ENCODE data around the gene DCUN1D2. TPM values are rescaled to one million over a fixed set of nuclear protein-coding genes. Genes with fewer than 3 reads are reported as not detected.
"Not testable (repeated sequence)": the region's sequence is repeated elsewhere in the genome, so short reads cannot be mapped to it uniquely, and the experiment has no call there.

DCUN1D2 gene
- total RNA-seq, 1 donor: 8.3 TPM

DNA sequence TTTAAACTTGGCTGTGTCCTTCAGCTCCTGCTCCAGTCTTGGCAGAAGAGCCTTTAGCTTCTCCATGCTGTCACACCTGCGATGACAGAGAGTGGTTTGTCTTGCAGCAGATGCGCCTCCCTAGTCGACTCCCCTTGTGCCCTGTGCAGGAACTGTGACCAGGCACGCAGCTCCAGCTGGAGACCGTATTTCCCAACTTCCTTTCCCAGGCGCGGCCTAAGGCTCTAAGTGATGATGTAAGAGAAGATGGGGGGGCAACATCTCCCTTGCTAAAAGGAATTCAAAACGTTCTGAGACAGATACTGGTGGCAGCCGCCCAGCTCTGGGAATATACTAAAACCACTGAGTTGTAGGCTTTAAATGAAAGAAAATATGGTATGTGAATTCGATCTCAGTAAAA, 16.3 kb downstream of the DCUN1D2 start:
- TF ChIP-seq, protein P1, sequence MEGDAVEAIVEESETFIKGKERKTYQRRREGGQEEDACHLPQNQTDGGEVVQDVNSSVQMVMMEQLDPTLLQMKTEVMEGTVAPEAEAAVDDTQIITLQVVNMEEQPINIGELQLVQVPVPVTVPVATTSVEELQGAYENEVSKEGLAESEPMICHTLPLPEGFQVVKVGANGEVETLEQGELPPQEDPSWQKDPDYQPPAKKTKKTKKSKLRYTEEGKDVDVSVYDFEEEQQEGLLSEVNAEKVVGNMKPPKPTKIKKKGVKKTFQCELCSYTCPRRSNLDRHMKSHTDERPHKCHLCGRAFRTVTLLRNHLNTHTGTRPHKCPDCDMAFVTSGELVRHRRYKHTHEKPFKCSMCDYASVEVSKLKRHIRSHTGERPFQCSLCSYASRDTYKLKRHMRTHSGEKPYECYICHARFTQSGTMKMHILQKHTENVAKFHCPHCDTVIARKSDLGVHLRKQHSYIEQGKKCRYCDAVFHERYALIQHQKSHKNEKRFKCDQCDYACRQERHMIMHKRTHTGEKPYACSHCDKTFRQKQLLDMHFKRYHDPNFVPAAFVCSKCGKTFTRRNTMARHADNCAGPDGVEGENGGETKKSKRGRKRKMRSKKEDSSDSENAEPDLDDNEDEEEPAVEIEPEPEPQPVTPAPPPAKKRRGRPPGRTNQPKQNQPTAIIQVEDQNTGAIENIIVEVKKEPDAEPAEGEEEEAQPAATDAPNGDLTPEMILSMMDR (IDR thresholded peaks at IDR 0.05; ENCODE audit: insufficient read depth, low read length): no peak
- DNase-seq (ENCODE audit: low read depth): no peak

DNA sequence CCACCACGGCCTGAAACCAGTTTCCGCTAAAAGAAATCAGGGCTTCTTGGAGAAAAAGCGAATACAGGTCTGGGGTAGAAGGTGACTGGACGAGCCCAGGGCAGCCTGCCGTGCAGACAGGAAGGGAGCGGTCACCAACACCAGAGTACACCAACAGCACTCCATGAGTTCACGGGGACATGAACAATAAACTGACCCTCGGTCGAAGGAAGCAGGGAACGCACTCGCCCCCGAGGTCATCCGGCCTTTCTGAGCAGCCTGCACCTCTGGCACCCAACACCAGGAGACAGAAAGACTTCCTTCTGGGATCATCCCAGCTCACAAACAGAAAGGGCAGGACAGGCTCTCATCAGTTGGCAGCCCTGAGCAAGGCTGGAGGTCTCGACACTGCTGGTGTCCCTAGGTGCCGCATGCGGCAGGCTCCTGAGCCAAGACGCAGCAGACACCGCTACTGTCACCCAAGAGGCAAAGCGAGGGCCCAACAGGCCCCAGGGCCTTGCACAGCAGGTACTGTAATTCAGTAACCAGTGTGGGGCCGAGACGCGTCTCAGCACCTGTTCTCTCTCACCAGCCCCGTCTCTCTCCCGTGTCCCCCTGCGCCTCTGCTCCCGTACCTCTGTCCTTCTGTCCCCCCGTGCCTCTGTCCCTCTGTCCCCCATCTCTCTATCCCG, 18.0 kb downstream of the DCUN1D2 start:
- DNase-seq (ENCODE audit: low read depth): no peak
- TF ChIP-seq, protein P1 (IDR thresholded peaks at IDR 0.05; ENCODE audit: insufficient read depth, low read length): no peak
- no peak overlapping the region for H3K4me3 ChIP-seq (ENCODE audit: low read depth, low read length)

More for the DNA sequence above, 16.3 kb downstream of the DCUN1D2 start:
- H3K4me3 ChIP-seq (ENCODE audit: low read depth, low read length): no peak overlapping the region

DNA sequence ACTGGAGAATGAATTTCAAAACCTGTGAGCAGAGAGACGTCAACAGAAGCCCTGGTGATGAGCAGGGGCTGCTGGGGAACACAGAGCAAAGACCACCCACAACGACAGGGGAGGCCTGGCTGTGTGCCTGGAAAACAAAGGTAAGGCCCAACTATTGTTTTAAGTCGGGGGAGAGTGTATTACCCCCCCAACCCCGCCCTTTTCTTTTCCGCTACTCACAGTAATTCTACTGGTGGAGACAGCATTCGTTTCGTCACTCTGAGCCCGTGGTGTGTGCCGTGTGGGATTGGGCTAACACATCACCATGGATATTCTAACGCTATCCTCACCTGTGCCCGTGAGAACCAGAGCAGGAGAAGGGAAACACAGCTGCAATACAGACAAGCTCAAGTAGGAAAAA, 18.7 kb downstream of the DCUN1D2 start:
- no peak overlapping the region for H3K4me3 ChIP-seq (ENCODE audit: low read depth, low read length)
- TF ChIP-seq, protein P1 (IDR thresholded peaks at IDR 0.05; ENCODE audit: insufficient read depth, low read length): no peak
- no peak for DNase-seq (ENCODE audit: low read depth)

DNA sequence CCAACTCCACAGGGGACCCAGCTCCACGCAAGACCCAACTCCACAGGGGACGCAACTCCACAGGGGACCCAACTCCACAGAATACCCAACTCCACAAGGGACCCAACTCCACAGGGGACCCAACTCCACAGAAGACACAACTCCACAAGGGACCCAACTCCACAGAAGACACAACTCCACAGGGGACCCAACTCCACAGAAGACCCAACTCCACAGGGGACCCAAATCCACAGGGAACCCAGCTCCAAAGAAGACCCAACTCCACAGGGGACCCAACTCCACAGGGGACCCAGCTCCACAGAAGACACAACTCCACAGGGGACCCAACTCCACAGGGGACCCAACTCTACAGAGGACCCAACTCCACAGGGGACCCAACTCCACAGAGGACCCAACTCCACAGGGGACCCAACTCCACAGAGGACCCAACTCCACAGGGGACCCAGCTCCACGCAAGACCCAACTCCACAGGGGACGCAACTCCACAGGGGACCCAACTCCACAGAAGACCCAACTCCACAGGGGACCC, 19.8 kb downstream of the DCUN1D2 start:
- not testable (repeated sequence) for H3K4me3 ChIP-seq (ENCODE audit: low read depth, low read length)

DNA sequence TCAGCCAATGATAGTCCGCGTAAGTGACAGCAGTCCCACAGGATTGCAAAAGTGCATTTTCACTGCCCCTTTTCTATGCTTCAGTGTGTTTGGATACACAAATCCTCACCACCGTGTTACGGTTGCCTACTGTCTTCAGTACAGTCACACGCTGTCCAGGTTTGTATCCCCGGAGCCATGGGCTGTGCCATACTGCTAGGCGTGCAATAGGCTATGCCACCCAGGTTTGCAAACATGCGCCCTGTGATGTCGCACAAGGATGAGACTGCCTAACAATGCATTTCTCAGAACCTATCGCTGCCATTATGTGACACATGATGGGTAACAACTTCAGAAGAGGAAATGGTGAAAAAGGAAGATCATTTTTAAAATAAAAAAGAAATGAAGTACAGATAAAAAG, 20.4 kb downstream of the DCUN1D2 start:
- TF ChIP-seq, protein P1 (IDR thresholded peaks at IDR 0.05; ENCODE audit: insufficient read depth, low read length): no peak
- no peak for DNase-seq (ENCODE audit: low read depth)
- H3K4me3 ChIP-seq (ENCODE audit: low read depth, low read length): no peak overlapping the region

More for the DNA sequence above, 19.8 kb downstream of the DCUN1D2 start:
- not testable (repeated sequence) for DNase-seq (ENCODE audit: low read depth)

DNA sequence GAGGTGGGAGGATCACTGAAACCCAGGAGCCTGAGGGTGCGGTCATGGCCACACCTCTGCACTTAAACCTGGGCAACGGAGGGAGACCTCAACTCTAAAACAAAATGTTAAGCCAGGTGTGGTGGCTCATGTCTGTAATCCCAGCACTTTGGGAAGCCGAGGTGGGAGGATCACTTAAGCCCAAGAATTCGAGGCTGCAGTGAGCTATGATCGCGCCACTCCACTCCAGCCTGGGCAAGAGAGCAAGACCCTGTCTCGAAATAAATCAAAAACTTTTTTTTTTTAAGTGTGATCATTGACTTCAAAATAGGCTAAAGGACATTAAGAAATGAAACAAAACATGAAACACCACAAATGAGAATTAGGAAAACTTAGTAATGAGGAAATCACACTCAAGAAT, 20.9 kb downstream of the DCUN1D2 start:
- no peak for DNase-seq (ENCODE audit: low read depth)
- TF ChIP-seq, protein P1 (IDR thresholded peaks at IDR 0.05; ENCODE audit: insufficient read depth, low read length): no peak

DNA sequence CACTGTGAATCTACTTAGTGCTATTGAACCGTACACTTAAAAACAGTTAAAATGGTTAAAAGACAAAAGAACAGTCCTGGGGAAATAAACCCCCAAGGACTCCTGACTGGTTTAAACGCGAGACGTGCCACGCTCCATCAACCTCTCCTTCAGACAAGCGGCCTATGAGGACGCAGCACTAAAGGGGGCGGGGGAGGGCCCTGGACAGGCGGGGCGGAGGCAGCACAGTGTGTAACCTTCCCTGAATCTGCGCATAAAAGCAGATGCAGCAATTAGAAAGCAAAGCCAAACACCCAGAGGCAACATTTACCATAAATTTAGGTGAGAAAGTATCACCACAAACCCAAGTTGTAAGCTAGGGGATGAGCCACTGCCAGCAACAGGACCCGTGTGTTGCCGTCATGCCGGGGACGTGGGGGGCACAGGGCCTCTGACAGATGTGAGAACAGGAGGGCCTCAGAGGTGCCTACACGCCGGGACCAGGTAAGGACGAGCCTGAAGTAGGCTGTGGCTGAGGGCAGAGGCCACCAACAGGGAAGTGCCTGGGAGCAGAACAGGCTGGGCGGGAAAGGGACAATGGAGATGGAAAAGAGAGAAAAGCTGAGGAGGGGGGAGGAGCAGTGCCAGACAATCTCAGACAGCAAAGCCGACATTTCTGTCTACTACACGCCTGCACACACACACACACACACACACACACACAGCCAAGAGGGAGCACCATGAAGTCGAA, 21.9 kb downstream of the DCUN1D2 start:
- TF ChIP-seq, protein P1 (IDR thresholded peaks at IDR 0.05; ENCODE audit: insufficient read depth, low read length): no peak
- DNase-seq (ENCODE audit: low read depth): no peak
- H3K4me3 ChIP-seq (ENCODE audit: low read depth, low read length): no peak overlapping the region

More for the DNA sequence above, 20.9 kb downstream of the DCUN1D2 start:
- no peak overlapping the region for H3K4me3 ChIP-seq (ENCODE audit: low read depth, low read length)

Data from fibroblast of the aortic adventitia (primary cell).